Activated CD8-positive, alpha-beta T cell treated with anti-CD3 and anti-CD28 coated beads, Interleukin-2, amount 10 ng/mL, durations not matched to agents 7 days and 5 days (primary cell): Measurements from ENCODE around the gene KLF9. TPM values are rescaled to one million over a fixed set of nuclear protein-coding genes. Genes with fewer than 3 reads are reported as not detected.

ENCODE experiments used
- ATAC-seq: fragments of 150-1000 bp; cut with Tn5 transposase; one replicate; pipeline ENCODE4 v1.10.0; 2021; ENCODE audit warnings: moderate library complexity
- CTCF ChIA-PET: fragments of 350-600 bp; sonication (Branson Sonifier 250); formaldehyde crosslinking; loops from one replicate; lab custom pipeline; 2021; ENCODE audit warnings: antibody characterized with exemption; lab: Charles Lee
- POLR2A ChIA-PET: fragments of 350-600 bp; sonication (Branson Sonifier 250); formaldehyde crosslinking; loops from one replicate; lab custom pipeline; 2021; ENCODE audit warnings: antibody characterized with exemption; lab: Charles Lee
- DNase-seq: peaks from one replicate; pipeline ENCODE4 v3.0.0-alpha.2; 2020
- H3K27ac Mint-ChIP-seq: one replicate; pipeline ENCODE4 v1.8.0; 2021; ENCODE audit warnings: mild to moderate bottlenecking, mixed read lengths
- H3K27me3 Mint-ChIP-seq: one replicate; pipeline ENCODE4 v1.8.0; 2021; ENCODE audit warnings: low read depth, mixed read lengths
- H3K36me3 Mint-ChIP-seq: one replicate; pipeline ENCODE4 v1.8.0; 2021; ENCODE audit warnings: low read depth, mixed read lengths
- H3K4me1 Mint-ChIP-seq: one replicate; pipeline ENCODE4 v1.8.0; 2021; ENCODE audit warnings: low read depth, mixed read lengths
- H3K4me3 Mint-ChIP-seq: one replicate; pipeline ENCODE4 v1.8.0; 2021; ENCODE audit warnings: mild to moderate bottlenecking, mixed read lengths
- H3K9me3 Mint-ChIP-seq: one replicate; pipeline ENCODE4 v1.8.0; 2022; ENCODE audit warnings: mixed read lengths; ENCODE audit not compliant: insufficient read depth
- total RNA-seq, 2 experiments: library from RNA; stranded (reverse); gene quantifications; one replicate each; pipeline ENCODE4 v1.2.3, GENCODE V29; 2021

KLF9 gene
- total RNA-seq, 2 experiments from 2014 or later = 8.8 to 9.6 TPM

DNA sequence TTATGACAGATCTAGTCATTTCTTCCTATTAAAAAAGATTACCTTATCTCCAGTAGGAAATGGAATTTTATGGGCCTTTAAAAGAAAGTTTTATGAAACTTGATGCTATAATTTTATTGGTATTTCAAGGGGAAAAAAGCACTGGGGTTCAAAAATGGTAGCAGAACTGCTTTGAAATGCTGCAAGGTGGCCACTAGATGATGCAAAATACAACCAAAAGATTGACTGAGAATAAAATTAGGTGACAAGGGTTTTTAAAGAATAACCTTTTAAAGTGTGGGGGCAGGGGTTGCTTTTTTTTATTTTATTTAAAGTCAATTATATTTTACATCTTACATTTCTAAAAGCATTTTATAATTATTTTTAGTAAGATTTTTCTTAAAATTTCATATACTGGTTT, 61.7 kb downstream of the KLF9 start:
- no peaks in the 10 kb centered on the region for H3K9me3 Mint-ChIP-seq
- ATAC-seq (no peak), DNase-seq (no peak)
- no peaks in the 10 kb centered on the region for H3K4me1 Mint-ChIP-seq
- CTCF ChIA-PET = interaction anchor here (1.4 to 2.4 kb wide), 2 partner anchors 57 to 250 kb away, joined by 4 to 10 read pairs; no protein-coding TSS in a partner anchor
- no peaks in the 10 kb centered on the region for H3K27me3 Mint-ChIP-seq
- POLR2A ChIA-PET = no interaction called here
- H3K36me3 Mint-ChIP-seq = peaks cover 31% of the 10 kb centered on the region
- H3K27ac Mint-ChIP-seq = peak overlapping the region; percentile 41
- H3K4me3 Mint-ChIP-seq = no peak overlapping the region

DNA sequence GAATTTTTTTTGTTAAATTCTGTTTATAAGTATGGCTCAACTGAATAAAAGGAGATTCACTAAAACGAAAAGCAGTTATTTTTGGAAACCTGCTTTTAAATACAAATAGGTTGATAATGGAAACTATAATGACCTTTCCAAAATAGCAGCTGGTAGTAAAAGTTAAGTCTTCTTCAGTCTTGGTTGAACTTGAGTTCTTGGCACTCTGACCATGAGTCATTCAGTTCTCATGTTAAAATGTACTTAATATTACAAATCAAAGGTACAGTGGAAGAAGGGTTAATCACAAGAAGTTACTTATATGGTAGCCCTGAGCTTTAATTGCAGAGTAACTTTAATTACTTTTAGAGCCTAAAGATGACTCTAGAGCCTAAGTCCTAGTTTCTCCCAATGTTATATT, 62.1 kb downstream of the KLF9 start:
- Mint-ChIP-seq H3K9me3 (no peaks in the 10 kb centered on the region), H3K4me3 (no peak overlapping the region), H3K27ac (no peak overlapping the region), H3K27me3 (no peaks in the 10 kb centered on the region), H3K4me1 (no peaks in the 10 kb centered on the region), H3K36me3 (peaks cover 31% of the 10 kb centered on the region)
- no peak for DNase-seq
- ChIA-PET POLR2A (no interaction called here), CTCF (interaction anchor here (1.4 to 2.4 kb wide), 2 partner anchors 58 to 250 kb away, joined by 4 to 10 read pairs; no protein-coding TSS in a partner anchor)
- ATAC-seq = no peak

DNA sequence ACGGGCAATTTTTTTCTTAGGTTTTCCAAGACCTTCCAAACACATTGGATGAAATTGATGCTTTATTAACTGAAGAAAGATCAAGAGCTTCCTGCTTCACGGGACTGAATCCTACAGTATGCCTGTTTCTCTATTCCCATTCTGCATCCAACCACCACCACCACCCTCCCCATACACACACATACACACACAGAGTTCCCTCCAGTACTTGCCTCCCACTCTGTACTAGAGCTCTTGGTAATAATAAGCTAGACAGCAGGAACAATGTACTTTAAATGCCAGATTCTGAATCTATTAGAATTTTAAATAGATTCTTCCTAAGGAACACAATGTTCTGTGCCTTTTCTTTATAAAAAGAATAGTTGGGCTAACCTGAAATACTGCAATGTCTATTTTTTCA, 67.4 kb downstream of the KLF9 start:
- Mint-ChIP-seq H3K27ac (no peak overlapping the region), H3K4me1 (no peaks in the 10 kb centered on the region), H3K27me3 (no peaks in the 10 kb centered on the region), H3K9me3 (no peaks in the 10 kb centered on the region), H3K36me3 (peaks cover 38% of the 10 kb centered on the region), H3K4me3 (no peak overlapping the region)
- POLR2A ChIA-PET = interaction anchor here (0.6 kb wide), 1 partner anchor 313 kb away, joined by 5 read pairs; no protein-coding TSS in a partner anchor
- no peak for ATAC-seq
- CTCF ChIA-PET = no interaction called here
- DNase-seq = no peak

DNA sequence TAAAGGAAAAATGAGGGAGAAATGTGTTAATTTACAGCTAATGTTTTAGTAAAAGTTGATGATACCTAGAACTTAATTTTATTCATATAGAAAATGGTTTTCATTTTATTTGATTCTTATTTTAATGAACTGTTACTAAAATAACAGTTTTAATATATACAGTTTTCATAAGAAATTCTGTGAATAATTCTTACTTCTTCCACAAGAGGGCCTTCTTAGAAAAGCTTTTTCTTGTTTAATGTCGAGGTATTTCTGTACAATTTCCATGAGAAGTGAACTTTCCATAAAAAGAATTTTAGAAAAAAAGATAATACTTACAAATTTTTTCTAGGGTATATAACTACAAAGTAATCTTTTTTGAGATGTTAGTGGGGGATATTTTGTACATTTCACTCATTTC, 73.9 kb downstream of the KLF9 start:
- H3K27ac Mint-ChIP-seq = no peak overlapping the region
- no peaks in the 10 kb centered on the region for H3K4me1 Mint-ChIP-seq
- no peak for ATAC-seq
- peaks cover 24% of the 10 kb centered on the region for H3K36me3 Mint-ChIP-seq
- no peaks in the 10 kb centered on the region for H3K27me3 Mint-ChIP-seq
- DNase-seq = no peak
- CTCF ChIA-PET = interaction anchor here (0.7 to 2.8 kb wide), 13 partner anchors 8 to 302 kb away, joined by 3 to 50 read pairs (median 4); no protein-coding TSS in a partner anchor
- POLR2A ChIA-PET = interaction anchor here (1.1 kb wide), 1 partner anchor 74 kb away, joined by 3 read pairs; the partner anchor contains the start of gene KLF9
- no peaks in the 10 kb centered on the region for H3K9me3 Mint-ChIP-seq
- H3K4me3 Mint-ChIP-seq = no peak overlapping the region

Other genes with a start within 250 kb of the KLF9 start
- 10 to 100 TPM; 36.9 to 44.7 TPM for gene SMC5, start 155.7 kb downstream of the KLF9 start, total RNA-seq